Measurements from ENCODE around the gene COL20A1. TPM values are rescaled to one million over a fixed set of nuclear protein-coding genes. Genes with fewer than 3 reads are reported as not detected.
A peak's percentile ranks its signal among the peaks of the same experiment; 100 is the strongest.

Gene COL20A1
- total and polyA plus RNA-seq, 2 of the 13 experiments (the other 11 are each of a cell fraction or from before 2014, with no cell fraction given): not detected

- TF ChIP-seq YY1 (IDR thresholded peaks at IDR 0.05; ENCODE audit: insufficient read depth, insufficient replicate concordance, low read depth, low read length): no peak
- TF ChIP-seq SMARCC2 (IDR thresholded peaks at IDR 0.05): no peak
- TF ChIP-seq ZNF20 (CRISPR knock-in tag; IDR thresholded peaks at IDR 0.05): no peak
- no peak for TF ChIP-seq ZNF431 (CRISPR knock-in tag; IDR thresholded peaks at IDR 0.05; ENCODE audit: borderline replicate concordance, low read depth)
Measured at GRCh38 chr20:63288581-63289251, 4.3 kb upstream of the COL20A1 start (continued).

GRCh38 chr20:63289311-63290135 is 3.5 kb upstream of the COL20A1 start:
- Histone ChIP-seq H3K4me1 (ENCODE audit: insufficient read depth, low read length) (peaks cover 15% of the 10 kb centered on the region), H3K9ac (ENCODE audit: insufficient read depth, low read depth, low read length) (no peak overlapping the region), H3K4me2 (ENCODE audit: low read depth, low read length) (no peak overlapping the region), H2AFZ (ENCODE audit: low read length) (no peak overlapping the region), H4K20me1 (ENCODE audit: insufficient read depth, low read length) (peaks cover 9% of the 10 kb centered on the region; the same call in 1 of the 2 replicates), H3K4me3 (replicated peaks in 1 of 3; ENCODE audit: insufficient read depth in 1 of 3, low read depth in 2 of 3, low read length in 3 of 3) (no peak overlapping the region), H3K27ac (ENCODE audit: extremely low read length, insufficient read depth, low read length) (no peak overlapping the region), H3K27me3 (ENCODE audit: control insufficient read depth in 1 of 2, insufficient read depth in 2 of 2, low read length in 2 of 2) (peaks cover 2 to 24% of the 10 kb centered on the region in 2 experiments; a peak in 3 of 5 replicates), H3K79me2 (ENCODE audit: insufficient read depth, low read length) (no peaks in the 10 kb centered on the region), H3K9me3 (ENCODE audit: low read length) (no peaks in the 10 kb centered on the region), H3K36me3 (replicated peaks in 1 of 2; ENCODE audit: control insufficient read depth in 1 of 2, insufficient read depth in 2 of 2, low read length in 2 of 2) (peaks cover 27 to 29% of the 10 kb centered on the region in 2 experiments)
- BruUV-seq (replicated peaks): no TSS peak
- no peak for DNase-seq (ENCODE audit: low spot score)
- intact Hi-C loops (cut with micrococcal nuclease; ENCODE audit: unreplicated experiment) (loop anchor here (5.0 kb wide), 2 partner anchors 67 to 107 kb away; no protein-coding TSS in a partner anchor), in situ Hi-C loops (cut with HindIII; ENCODE audit: extremely low pct_ligation_motif_present, low pct_unique_long_range_greater_than_20kb) (no loop called here)
- ChIA-PET CTCF (ENCODE audit: low intra/inter-chr PET ratio, low total read pairs) (no interaction called here), POLR2A (no interaction called here)
- no peak for FAIRE-seq
- WGBS (ENCODE audit: low lambda C conversion rate): 95% methylated on average over 23 of the region's 25 CpGs
- no peak for ATAC-seq
- TF ChIP-seq ZNF251 (CRISPR knock-in tag; IDR thresholded peaks at IDR 0.05): 0 out of 2 replicates have a peak, but pooled peaks have one; percentile 30
- peak; percentile 33; the same call in 1 of the 2 replicates for TF ChIP-seq TBX2 (CRISPR knock-in tag; IDR thresholded peaks at IDR 0.05; ENCODE audit: borderline replicate concordance)
- TF ChIP-seq ZBTB26 (CRISPR knock-in tag; IDR thresholded peaks at IDR 0.05; ENCODE audit: borderline replicate concordance): no peak
- TF ChIP-seq AGO2 (optimal IDR thresholded peaks at IDR 0.05; ENCODE audit: low read depth, low read length): peak; percentile 60
- peak; percentile 25; the same call in 1 of the 2 replicates for TF ChIP-seq POLR2AphosphoS5 (IDR thresholded peaks at IDR 0.05; ENCODE audit: low read depth, low read length)
- no peak for TF ChIP-seq ZSCAN5A (CRISPR knock-in tag; IDR thresholded peaks at IDR 0.05; ENCODE audit: borderline replicate concordance)
- TF ChIP-seq JUNB (CRISPR knock-in tag; IDR thresholded peaks at IDR 0.05; ENCODE audit: borderline replicate concordance): no peak
- 0 out of 2 replicates have a peak, but pooled peaks have one; percentile 22 for TF ChIP-seq HNRNPL (IDR thresholded peaks at IDR 0.05; ENCODE audit: low read depth, low read length)
- no peak for TF ChIP-seq MBD4 (IDR thresholded peaks at IDR 0.05; ENCODE audit: borderline replicate concordance, low read length)
- 0 out of 2 replicates have a peak, but pooled peaks have one; percentile 6 for TF ChIP-seq ZNF768 (CRISPR knock-in tag; IDR thresholded peaks at IDR 0.05)
- 0 out of 2 replicates have a peak, but pooled peaks have one; percentile 8 for TF ChIP-seq ZNF546 (CRISPR knock-in tag; conservative IDR thresholded peaks at IDR 0.05)
- 0 out of 2 replicates have a peak, but pooled peaks have one; percentile 16 for TF ChIP-seq ZNF83 (CRISPR knock-in tag; IDR thresholded peaks at IDR 0.05; ENCODE audit: borderline replicate concordance)
- TF ChIP-seq ZC3H13 (CRISPR knock-in tag; IDR thresholded peaks at IDR 0.05): peak; percentile 63
- no peak for TF ChIP-seq ATF7 (IDR thresholded peaks at IDR 0.05)
- no peak for TF ChIP-seq ATF7 (CRISPR knock-in tag; IDR thresholded peaks at IDR 0.05)
- TF ChIP-seq ZNF343 (CRISPR knock-in tag; IDR thresholded peaks at IDR 0.05): 0 out of 2 replicates have a peak, but pooled peaks have one; percentile 52
